GM18507 (cell line): ENCODE data around the gene KCNC1.

Experiments used
- DNase-seq: peaks from one replicate; pipeline ENCODE4 v3.0.0; 2011; ENCODE audit warnings: low read depth; ENCODE audit not compliant: insufficient read length; ENCODE audit errors: extremely low spot score
- FAIRE-seq: peaks from 2 replicates; lab custom pipeline; 2011; peaks lifted over from hg19 to GRCh38; lab: Jason Lieb, UNC

Gene KCNC1

DNA sequence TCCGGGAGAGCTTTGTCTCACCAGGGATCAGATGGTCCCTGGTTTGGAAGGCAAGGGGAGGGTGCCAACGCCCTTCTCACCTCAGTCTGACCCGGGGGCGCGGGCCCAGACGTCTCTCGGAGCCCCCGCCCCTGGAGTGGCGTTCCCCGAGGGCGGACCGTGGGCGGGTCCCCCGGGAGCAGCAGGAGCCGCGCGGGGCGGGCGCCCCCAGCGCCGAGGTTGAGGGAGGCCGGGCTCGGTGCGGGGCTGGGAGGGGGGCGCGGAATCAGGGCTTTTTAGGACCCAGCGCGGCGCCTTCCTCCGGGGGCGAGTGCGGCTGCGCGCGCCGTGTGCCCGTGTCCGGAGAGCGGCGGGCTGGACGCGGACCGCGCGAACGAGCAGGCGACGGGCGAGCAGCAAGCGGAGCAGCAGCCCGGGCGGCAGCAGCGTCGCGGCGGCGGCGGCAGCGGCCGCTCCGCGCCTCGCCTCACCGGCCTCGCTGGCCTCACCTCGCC is at the start of gene KCNC1:
Gene KCNC1 (plus strand): TSS at position 364 of the 494 bp plus-strand sequence. CDS start 1,222 bp downstream, outside the sequence.
- DNase-seq (no peak), FAIRE-seq (no peak)

DNA sequence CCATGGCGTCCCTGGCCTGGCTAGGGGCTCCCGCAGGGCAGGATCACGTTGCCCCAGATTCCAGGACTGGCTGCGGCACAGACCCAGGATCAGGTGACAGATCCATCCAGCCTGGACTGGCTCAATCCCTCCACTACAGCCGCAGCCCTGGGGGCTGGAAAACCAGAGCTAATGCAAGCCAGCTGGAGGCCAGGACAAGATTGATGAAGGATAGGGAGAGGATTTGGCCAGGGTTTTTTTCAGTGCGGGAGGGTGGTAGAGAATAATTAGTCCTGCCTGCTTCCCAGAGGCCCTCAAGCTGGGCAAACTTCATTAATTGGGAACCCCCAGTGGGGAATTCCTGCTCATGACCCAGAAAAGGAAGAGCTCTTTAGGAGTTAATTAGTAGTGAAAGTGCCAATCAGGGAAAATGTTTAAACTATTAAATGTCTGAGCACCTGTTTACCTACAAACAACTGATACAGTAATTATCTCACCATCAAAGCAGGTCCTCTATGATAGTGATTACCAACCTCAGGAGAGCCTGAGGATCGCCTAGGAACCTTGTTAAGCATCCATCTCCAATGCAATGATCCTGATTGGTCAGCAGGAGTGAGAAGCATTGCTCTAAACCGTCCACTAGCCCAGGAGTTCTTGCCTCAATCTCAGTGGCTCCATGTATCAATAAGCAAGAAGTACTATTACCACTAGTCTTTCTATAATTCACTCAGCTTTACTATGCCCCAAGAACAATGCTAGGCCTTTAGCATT is 48.2 kb upstream of the KCNC1 start:
- DNase-seq (no peak), FAIRE-seq (no peak)

DNA sequence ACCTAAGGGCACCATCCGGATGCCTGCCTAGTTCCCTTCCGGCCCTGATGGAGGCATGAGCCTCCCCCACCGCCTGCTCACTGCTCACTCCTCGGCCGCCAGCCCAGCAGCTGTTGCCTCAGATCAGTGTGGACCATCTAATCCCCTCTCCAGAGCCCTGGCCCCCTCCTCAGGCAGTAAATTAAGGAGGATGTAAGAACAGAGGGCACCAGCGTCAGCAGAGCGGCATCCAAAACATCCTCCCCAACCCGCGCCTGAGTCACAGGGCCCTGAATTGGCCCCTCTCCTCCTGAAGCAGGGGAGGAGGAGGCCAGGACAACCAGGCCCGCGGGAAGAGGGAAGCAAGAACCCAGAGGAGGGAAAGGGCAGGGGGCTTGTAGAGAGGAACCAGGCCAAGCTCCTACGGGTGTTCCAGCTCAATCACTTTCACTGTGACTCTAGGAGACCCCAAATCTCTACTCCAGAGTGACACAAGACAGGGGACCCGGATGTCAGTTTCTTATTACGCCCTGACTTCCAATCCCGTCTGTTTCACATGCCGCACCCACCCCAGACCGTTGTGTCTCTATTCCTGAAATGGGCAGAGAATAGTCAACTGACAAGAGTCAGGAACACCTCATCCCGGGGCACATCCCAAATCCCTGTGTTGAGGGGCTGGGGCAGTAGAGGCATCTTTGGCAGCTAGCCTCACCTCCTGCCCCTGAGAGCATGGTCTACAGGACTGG is 46.5 kb upstream of the KCNC1 start:
- no peak for FAIRE-seq
- DNase-seq, result no peak

DNA sequence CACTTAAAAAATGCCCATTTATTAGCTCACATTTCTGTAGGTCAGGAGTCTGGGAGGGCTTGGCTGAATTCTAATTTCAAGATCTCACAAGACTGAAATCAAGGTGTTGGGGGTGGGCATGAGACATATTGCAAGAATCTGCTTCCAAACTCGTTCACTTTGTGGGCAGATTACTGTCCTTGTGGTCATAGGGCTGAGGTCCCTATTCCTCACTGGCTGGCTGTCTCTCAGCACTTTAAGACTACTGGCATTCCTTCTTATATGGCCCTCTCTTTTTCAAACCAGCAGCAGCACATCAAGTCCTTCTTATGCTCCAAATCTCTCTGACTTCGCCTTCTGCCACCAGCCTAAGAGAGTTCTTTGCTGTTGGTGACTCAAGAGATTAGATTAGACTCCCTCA is 43.0 kb upstream of the KCNC1 start:
- FAIRE-seq (no peak), DNase-seq (no peak)

DNA sequence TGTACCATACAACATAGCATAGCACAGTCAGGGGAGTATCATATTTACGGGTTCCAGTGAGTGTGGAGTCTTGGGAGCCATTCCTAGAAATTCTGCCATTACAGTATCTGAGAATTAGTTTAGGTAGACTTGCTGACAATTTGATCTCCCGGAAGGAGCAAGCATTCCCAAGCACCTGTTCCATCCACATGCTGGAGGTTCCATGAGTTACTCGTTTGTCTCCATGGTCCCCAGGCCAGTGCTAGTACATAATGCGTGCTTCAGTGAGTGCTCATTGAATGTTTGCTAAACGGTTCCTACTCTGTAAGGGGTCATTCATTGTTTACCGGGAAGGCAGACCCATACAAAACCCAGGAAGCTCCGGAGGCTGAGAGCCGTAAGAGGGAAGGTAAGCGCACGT is 42.6 kb upstream of the KCNC1 start:
- DNase-seq (no peak), FAIRE-seq (no peak)

DNA sequence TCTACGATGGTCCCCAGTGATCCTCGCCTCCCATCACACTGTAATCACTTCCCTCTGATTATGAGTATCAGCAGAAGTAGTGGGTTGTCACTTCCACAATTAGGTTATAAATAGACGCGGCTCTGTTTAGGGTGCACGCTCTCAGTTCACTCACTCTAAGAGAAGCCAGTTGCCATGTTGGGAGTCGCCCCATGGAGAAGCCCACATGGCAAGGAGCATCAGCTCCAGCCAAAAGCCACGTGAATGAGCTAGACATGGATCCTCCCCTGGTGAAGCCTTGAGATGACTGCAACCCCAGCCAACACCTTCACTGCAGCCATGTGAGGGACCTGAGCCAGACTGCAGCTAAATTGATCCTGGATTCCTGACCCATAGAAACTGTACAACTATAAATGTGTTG is 41.6 kb upstream of the KCNC1 start:
- FAIRE-seq, result no peak
- no peak for DNase-seq

DNA sequence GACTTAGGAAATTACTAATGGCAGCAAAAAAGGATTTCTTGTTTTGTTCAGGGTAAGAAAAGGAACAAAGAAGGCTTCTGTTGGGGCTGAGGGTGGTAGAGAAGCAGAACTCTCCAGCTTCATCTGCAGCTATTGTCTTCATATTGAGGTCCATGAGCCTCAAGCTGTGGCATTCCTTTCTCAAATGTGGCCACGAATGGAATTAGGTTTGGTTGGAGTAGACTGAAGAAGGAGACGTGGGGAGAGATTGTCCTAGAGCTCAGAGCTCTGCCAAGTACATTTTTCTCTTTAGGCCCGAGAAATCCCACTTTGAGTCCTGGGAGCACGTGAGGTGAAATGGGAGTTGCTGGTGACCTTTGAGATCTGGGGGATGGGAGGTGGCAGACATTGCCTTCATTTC is 41.0 kb upstream of the KCNC1 start:
- FAIRE-seq, result no peak
- no peak for DNase-seq

DNA sequence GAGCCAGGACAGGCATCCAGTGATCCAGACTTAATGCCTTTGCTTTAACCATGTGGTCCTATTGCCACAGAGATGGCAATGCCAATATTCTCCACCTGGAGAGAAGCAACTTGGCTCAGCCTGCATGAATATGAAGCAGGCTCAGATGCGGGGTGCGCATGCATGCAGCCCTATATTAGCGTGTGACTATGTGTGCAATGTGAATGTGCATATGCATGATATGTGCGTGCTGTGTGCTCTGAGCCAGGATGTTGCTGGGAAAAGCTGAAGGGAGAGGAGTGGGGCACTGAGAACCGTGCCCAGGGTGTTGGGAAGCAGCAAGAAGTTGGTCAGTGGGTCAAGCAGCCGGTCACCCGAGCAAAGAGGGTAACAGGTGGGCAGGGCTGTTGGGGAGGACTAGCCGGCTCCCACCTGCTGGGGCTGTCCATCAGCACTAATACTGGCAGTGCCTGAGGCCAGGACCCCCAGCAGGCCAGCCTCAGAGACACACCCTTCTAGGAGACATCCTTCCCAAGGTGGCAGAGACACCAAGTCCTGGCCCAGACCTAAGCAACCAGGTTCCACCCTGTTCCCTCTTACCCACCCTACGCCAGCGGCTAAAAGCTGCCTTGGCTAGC is 40.0 kb upstream of the KCNC1 start:
- no peak for DNase-seq
- FAIRE-seq, result no peak

DNA sequence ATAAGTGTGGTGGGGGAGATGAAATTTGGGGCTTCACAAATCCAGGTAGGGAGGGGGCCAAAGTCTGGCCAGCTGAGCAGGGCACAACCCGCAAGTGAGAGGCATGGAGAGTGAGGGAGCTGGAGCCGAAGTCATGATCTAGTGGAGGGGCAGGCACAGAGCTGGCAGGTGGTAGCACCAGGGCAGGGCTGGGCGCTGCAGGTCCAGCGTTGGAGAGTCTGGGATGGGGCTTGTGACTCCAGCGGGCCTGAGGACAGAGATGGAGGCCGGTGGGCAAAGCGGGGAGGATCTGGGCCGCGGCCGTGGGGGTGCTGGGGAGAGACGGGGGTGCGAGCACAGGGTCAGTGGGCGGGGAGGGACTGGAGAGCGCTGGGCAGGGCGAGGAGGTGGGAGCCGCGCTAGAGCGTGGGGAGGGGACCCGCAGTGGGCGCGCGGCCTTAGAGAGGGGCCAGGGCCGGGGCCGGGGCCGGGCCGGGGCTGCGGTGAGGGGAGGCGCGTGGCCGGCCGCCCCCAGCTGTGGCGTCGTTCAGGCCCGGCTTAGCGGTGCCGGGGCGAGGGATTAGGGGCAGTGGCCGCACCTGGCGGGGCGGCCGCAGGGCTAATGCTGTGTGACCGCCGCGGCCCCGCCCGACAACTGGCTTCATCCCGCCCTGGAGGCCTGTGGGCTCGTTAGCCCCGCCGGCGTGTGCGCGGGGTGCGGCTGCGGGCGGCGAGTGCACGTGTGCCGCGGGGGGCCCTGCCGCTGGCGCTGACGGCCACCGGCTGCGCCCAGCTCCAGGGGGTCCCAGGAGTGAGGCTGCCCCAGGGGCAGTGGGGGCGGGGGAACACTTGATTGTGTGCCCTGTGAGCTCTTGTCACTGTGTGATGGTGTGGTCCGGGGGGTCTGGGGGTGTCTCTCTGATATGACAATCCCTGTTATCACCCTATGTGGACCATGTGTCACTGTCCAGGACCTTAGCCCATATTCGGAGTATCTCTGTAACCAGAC is 38.8 kb upstream of the KCNC1 start:
- no peak for DNase-seq
- no peak for FAIRE-seq

DNA sequence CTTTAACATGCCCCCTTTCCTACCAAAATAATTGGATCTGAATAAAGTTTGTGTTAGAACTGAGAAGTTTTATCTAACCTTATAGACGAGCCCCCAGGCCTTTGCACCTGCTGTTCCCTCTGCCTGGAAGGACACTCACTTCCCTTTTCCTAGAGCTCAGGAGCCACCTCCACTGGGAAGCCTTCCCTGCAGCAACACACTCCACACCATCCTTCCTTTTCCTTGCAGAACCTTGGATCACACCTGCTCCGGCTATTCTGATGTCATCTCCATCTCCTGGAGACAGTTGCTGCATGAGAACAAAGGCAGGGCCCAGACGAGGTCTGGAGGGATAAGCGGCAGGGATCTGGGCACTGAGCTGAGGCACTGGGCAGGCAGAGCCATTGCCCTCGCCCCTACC is 37.8 kb upstream of the KCNC1 start:
- DNase-seq (no peak), FAIRE-seq (no peak)

DNA sequence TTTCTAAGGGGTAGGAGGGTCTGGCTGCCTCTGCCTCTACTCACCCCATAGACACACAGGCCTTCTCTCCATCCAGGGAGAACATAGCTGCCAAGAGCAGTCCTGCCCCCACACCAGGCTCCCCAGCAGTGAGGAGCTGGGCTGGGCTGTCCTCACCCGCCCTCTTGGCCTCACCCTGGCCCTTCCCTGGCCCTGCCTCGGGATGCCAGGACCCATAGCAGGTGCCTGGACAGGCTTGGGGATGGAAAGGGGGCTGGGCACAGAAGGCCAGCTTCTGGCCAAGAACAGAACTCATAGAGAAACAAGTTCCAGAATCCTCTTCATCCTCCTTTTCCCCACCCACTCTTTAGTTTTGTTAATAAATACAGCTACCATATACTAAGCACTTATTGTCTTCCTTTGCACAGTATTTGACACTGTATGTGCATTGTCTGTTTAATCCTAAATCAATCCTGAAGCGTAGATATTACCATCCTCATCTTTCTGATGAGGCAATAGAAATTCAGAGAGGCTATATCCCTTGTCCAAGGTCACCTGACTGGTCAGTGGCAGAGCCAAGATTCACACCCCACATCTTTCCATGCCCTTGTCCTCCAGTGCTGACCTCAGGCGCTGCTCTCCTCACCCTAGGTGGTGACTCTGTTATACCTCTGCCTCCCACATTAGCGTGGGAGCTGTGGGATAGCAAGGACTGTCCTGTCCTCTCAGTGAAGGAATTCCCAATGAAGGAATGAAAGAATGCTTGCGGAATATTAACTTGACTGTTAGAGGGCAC is 37.2 kb upstream of the KCNC1 start:
- DNase-seq (no peak), FAIRE-seq (no peak)

DNA sequence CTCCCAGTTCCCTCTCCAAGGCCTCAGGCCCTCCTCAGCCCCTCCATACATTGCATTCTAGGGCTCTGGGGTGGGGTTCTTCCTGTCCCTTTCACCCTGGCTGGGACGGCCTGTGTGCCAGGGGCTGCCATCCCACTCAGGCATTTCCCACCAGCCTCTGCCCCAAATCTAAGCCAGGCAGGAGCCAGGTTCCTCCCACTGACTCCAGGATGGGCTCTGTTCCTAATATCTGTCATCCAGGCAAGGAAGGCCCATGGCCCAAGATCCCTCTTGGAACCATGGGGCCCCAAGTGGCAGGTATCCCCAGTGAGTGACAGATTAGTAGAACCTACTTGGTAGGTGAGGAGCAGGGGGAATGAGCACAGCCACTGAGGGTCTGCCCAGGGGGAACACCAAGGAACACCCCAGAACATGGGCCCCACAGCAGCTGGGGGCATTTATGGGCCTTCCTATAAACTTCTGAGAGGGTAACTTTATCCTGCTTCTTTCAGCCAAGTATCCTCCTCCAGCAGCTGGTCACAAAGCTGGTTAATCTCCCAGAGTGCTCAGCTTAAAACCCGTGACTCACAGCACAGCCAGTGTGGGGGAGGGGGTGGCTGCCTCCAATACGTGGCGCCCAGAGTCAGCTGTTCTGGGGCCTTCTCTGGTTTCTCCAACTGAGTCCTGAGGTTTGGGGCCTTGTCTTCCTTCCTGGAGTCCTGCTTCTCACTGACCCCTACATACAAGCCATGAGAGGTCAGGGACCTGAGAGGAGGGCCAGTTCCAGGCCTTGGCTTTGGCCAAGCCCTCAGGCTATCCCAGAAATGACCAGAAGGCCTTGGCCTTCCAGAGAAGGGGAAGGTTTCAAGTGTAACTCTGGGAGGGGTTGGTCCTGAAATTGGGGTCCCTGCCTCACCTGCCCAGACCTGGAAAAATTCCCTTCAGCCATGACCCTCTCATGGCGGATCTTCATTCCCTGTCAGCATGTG is 35.1 kb upstream of the KCNC1 start:
- no peak for DNase-seq

DNA sequence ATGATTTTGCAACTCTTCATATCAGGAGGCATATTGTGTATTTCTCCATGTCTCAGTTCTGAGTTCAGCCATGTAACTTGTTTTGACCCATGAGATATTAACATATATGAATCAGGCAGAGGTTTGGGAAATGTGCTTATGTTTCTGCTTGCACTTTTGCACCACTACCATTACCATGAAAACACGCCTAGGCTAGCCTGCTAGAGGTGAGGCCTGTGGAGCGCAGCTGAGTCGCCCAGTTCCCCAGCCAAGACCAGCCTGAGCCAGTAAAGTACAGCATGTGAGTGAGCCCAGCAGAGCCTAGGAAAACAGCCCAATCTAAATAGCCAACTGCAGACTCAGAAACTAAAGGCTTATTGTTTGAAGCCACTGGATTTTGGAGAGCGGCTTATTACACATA is 33.6 kb upstream of the KCNC1 start:
- DNase-seq (no peak), FAIRE-seq (no peak)

More for the DNA sequence above, 35.1 kb upstream of the KCNC1 start:
- FAIRE-seq, result no peak

DNA sequence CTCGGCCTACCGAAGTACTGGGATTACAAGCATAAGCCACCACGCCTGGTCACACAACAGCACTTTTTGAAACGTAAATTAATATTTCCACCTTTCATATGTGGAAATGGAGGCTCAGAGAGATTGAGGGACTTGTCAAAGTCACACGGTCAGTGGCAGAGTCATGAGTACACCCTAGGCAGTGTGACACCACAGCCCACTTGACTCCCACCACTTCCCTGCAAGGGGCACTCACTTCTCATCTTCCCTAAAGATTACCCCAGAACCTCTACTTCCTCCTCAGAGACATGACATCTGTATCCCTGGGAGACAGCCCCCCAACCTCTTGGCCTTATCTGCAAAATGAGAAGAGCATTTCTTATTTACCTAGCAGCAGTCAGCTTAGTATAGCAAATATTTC is 31.7 kb upstream of the KCNC1 start:
- DNase-seq, result no peak

DNA sequence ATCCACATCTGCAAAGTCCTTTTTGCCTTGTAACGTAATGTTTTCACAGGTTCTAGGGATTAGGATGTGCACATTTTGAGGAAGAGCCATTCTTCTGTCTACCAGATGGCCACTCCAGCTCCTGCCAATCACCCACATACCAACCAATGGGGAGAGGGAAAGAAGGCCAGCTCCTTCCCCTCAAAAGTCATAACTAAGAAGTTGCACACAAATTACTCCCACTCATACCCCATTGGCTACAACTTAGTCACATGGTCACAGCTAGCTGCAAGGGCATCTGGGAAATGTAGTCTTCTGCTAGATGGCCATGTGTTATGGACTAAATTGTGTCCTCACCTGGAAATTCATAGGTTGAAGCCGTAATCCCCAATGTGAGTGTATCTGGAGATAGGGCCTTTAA is 30.6 kb upstream of the KCNC1 start:
- FAIRE-seq, result no peak
- no peak for DNase-seq

More for the DNA sequence above, 31.7 kb upstream of the KCNC1 start:
- FAIRE-seq, result no peak

DNA sequence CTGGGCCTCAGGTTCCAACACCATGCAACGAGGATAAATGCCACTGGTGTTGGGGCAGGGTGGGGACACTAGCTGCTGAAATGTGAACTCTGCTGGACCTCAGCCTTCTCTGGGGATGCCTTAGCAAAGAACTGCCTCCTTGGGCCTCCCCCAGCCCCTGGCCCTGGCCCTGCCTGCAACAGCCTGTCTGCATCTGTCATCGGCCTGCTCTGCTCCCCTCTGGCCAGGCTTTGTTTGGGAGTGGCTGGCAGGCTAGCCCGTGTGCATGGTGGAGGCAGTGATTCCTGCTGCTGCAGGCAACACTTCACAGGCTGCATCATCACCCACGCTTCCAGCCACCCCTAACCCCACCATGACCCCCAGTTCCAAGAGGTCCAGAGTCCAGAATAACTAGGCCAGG is 26.8 kb upstream of the KCNC1 start:
- no peak for DNase-seq
- no peak for FAIRE-seq

DNA sequence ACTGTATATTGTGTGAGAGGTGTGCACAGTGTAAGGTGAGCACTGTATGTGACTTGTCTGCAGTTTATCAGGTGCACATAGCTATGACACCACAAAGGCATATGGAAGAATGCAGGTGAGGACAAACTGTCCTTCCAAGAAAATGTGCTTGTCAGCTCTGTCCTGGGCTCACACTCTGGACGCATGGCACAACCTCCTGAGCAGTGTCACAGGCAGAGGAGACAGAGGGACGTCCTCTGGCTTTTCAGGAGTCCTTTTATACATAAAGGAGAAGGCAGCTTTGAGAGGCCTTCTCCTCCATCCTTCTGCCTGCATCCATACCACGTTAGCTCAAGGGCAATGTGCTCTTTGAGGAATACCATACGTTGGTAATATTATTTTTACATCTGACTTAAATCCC is 22.7 kb upstream of the KCNC1 start:
- FAIRE-seq, result no peak
- DNase-seq, result no peak

DNA sequence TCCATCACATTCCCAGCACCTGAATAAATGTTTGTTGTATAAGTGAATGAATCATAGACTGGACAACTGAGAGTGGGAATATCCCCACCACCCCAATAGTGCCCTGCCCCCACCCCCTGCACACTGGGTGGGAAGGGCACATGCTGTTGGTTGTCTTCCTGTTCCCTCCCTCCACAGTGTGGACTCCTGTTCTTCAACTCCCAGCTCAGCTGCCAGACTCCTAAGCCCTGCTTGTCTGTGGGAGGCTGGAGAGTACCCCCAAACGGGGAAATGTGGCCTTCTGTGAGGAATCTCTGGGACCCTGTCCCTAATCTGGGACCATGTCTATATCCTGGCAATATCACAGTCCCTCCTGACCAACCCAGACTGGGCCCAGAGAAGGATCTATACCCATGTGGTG is 20.7 kb upstream of the KCNC1 start:
- DNase-seq (no peak), FAIRE-seq (no peak)
